ENCODE results near the gene AASS. TPM values are rescaled to one million over a fixed set of nuclear protein-coding genes. Genes with fewer than 3 reads are reported as not detected.

The AASS gene
- total RNA-seq, 1 experiment from 2014 or later = 0.31 TPM

DNA sequence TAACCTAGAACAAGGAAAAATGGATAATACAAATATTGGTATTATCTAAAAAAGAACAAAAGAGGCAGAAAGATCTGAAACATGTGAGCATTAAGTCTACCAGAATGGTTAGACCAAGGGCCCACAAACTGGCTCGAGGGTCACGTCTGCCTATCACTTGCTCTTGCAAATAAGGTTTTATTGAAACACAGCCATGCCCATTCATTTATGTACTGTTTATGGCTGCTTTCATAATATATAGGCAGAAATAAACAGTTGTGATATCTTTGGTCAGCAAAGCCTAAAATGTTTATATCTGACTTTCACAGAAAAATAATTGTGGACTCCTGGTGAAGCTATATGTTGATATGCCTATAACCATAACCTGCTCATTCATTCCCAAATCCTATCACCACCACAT lies 71.8 kb downstream of the AASS start:
- TF ChIP-seq, protein P1, sequence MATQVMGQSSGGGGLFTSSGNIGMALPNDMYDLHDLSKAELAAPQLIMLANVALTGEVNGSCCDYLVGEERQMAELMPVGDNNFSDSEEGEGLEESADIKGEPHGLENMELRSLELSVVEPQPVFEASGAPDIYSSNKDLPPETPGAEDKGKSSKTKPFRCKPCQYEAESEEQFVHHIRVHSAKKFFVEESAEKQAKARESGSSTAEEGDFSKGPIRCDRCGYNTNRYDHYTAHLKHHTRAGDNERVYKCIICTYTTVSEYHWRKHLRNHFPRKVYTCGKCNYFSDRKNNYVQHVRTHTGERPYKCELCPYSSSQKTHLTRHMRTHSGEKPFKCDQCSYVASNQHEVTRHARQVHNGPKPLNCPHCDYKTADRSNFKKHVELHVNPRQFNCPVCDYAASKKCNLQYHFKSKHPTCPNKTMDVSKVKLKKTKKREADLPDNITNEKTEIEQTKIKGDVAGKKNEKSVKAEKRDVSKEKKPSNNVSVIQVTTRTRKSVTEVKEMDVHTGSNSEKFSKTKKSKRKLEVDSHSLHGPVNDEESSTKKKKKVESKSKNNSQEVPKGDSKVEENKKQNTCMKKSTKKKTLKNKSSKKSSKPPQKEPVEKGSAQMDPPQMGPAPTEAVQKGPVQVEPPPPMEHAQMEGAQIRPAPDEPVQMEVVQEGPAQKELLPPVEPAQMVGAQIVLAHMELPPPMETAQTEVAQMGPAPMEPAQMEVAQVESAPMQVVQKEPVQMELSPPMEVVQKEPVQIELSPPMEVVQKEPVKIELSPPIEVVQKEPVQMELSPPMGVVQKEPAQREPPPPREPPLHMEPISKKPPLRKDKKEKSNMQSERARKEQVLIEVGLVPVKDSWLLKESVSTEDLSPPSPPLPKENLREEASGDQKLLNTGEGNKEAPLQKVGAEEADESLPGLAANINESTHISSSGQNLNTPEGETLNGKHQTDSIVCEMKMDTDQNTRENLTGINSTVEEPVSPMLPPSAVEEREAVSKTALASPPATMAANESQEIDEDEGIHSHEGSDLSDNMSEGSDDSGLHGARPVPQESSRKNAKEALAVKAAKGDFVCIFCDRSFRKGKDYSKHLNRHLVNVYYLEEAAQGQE (IDR thresholded peaks at IDR 0.05; ENCODE audit: insufficient read depth in 1 of 2, low read depth in 2 of 2, low read length in 1 of 2) = no peak
- TF ChIP-seq POLR2AphosphoS5 (IDR thresholded peaks at IDR 0.05; ENCODE audit: low read depth, low read length) (no peak), TCF7L2 (IDR thresholded peaks at IDR 0.05; ENCODE audit: low read depth, low read length) (no peak), SIN3A (IDR thresholded peaks at IDR 0.05; ENCODE audit: borderline replicate concordance, insufficient read depth, low read depth, low read length) (no peak)
- TF ChIP-seq, protein P2, sequence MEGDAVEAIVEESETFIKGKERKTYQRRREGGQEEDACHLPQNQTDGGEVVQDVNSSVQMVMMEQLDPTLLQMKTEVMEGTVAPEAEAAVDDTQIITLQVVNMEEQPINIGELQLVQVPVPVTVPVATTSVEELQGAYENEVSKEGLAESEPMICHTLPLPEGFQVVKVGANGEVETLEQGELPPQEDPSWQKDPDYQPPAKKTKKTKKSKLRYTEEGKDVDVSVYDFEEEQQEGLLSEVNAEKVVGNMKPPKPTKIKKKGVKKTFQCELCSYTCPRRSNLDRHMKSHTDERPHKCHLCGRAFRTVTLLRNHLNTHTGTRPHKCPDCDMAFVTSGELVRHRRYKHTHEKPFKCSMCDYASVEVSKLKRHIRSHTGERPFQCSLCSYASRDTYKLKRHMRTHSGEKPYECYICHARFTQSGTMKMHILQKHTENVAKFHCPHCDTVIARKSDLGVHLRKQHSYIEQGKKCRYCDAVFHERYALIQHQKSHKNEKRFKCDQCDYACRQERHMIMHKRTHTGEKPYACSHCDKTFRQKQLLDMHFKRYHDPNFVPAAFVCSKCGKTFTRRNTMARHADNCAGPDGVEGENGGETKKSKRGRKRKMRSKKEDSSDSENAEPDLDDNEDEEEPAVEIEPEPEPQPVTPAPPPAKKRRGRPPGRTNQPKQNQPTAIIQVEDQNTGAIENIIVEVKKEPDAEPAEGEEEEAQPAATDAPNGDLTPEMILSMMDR (IDR thresholded peaks at IDR 0.05) = no peak
- intact Hi-C loops (cut with micrococcal nuclease; ENCODE audit: unreplicated experiment) = no loop called here
- H3K4me3 ChIP-seq (ENCODE audit: low read depth in 2 of 2, low read length in 2 of 2) = no peak overlapping the region
- ATAC-seq (no peak), DNase-seq (ENCODE audit: low read depth, low spot score) (no peak)
- POLR2A ChIA-PET = no interaction called here
- H3K36me3 ChIP-seq (ENCODE audit: control insufficient read depth, insufficient read depth, low read length) = no peaks in the 10 kb centered on the region
- BruUV-seq (replicated peaks) = no TSS peak
- no peak overlapping the region for H3K27ac ChIP-seq (ENCODE audit: low read length)
- H3K9me3 ChIP-seq (ENCODE audit: control insufficient read depth, insufficient read depth, low read depth, low read length) = no peaks in the 10 kb centered on the region
- CTCF ChIA-PET = no interaction called here
- H3K27me3 ChIP-seq (ENCODE audit: control insufficient read depth, insufficient read depth, low read length) = no peaks in the 10 kb centered on the region
- in situ Hi-C loops (cut with HindIII; ENCODE audit: low pct_unique_long_range_greater_than_20kb, low sequenced_read_pairs) = no loop called here
- no peaks in the 10 kb centered on the region for H3K4me1 ChIP-seq (ENCODE audit: control insufficient read depth, insufficient read depth, low read length)

DNA sequence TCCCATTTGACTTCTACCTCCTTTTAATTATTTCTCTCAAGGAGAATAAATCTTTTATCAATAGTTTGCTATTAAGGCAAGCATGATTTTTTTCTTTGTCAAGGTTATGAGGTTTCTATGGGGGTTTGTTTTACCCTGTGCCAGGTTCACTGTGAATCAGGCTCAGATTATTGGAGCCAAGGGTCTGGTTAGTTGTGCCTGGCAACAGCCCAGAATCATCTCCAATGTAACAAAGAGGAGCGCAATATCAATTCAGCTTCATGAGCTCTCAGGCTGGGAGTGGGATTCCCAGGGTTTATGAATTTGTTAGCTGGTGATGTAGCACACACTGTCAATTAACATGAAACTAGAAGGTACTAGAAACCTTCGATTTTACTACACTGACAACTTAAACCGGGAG lies 73.2 kb downstream of the AASS start:
- no TSS peak for BruUV-seq (replicated peaks)
- no peaks in the 10 kb centered on the region for H3K9me3 ChIP-seq (ENCODE audit: control insufficient read depth, insufficient read depth, low read depth, low read length)
- no peaks in the 10 kb centered on the region for H3K36me3 ChIP-seq (ENCODE audit: control insufficient read depth, insufficient read depth, low read length)
- no peak for DNase-seq (ENCODE audit: low read depth, low spot score)
- H3K4me3 ChIP-seq (ENCODE audit: low read depth in 2 of 2, low read length in 2 of 2) = no peak overlapping the region
- ChIA-PET CTCF (no interaction called here), POLR2A (no interaction called here)
- no peaks in the 10 kb centered on the region for H3K27me3 ChIP-seq (ENCODE audit: control insufficient read depth, insufficient read depth, low read length)
- H3K4me1 ChIP-seq (ENCODE audit: control insufficient read depth, insufficient read depth, low read length) = no peaks in the 10 kb centered on the region
- no peak overlapping the region for H3K27ac ChIP-seq (ENCODE audit: low read length)
- TF ChIP-seq TCF7L2 (IDR thresholded peaks at IDR 0.05; ENCODE audit: low read depth, low read length) (no peak), SIN3A (IDR thresholded peaks at IDR 0.05; ENCODE audit: borderline replicate concordance, insufficient read depth, low read depth, low read length) (no peak)
- TF ChIP-seq, protein P2 (IDR thresholded peaks at IDR 0.05) = no peak
- no peak for ATAC-seq
- in situ Hi-C loops (cut with HindIII; ENCODE audit: low pct_unique_long_range_greater_than_20kb, low sequenced_read_pairs) (no loop called here), intact Hi-C loops (cut with micrococcal nuclease; ENCODE audit: unreplicated experiment) (no loop called here)
